Hypothalamus (tissue), 51 donors: ENCODE measurements around the gene CAMKMT.

Source experiments
- DNase-seq, 51 donors: peaks; one replicate each; lab custom pipeline; 2025; lab: John Stamatoyannopoulos, UW

Gene CAMKMT

GRCh38 chr2:44635725-44636124 is 274.0 kb downstream of the CAMKMT start:
- DNase-seq = no peak

- no peak for DNase-seq
These were observed 276.9 kb downstream of the CAMKMT start for GRCh38 chr2:44638649-44639048.

- DNase-seq = no peak
These were observed 277.7 kb downstream of the CAMKMT start for GRCh38 chr2:44639399-44639798.

- no peak for DNase-seq
These were observed 280.5 kb downstream of the CAMKMT start for GRCh38 chr2:44642123-44642857.

- DNase-seq = no peak
These were observed 284.2 kb downstream of the CAMKMT start for GRCh38 chr2:44645937-44646336.

GRCh38 chr2:44649381-44649780 is 287.6 kb downstream of the CAMKMT start:
- no peak for DNase-seq

- DNase-seq = no peak
These were observed 289.0 kb downstream of the CAMKMT start for GRCh38 chr2:44650796-44651195.

GRCh38 chr2:44651974-44652373 is 290.2 kb downstream of the CAMKMT start:
- no peak for DNase-seq

- no peak for DNase-seq
These were observed 291.0 kb downstream of the CAMKMT start for GRCh38 chr2:44652701-44653100.

- no peak for DNase-seq
These were observed 293.7 kb downstream of the CAMKMT start for GRCh38 chr2:44655401-44655864.

- no peak for DNase-seq
These were observed 294.7 kb downstream of the CAMKMT start for GRCh38 chr2:44656460-44656859.

- DNase-seq = no peak
These were observed 301.8 kb downstream of the CAMKMT start for GRCh38 chr2:44663471-44664073.

GRCh38 chr2:44668336-44668735 is 306.6 kb downstream of the CAMKMT start:
- DNase-seq = no peak

- DNase-seq = no peak
These were observed 309.5 kb downstream of the CAMKMT start for GRCh38 chr2:44671276-44671675.

- no peak for DNase-seq
These were observed 310.2 kb downstream of the CAMKMT start for GRCh38 chr2:44671916-44672315.

- DNase-seq = peak in 8 of 51 donors; percentile 1 to 33 (median 6)
These were observed 310.7 kb downstream of the CAMKMT start for GRCh38 chr2:44672431-44672830.

- no peak for DNase-seq
These were observed 312.9 kb downstream of the CAMKMT start for GRCh38 chr2:44674473-44675284.

GRCh38 chr2:44676379-44676778 is 314.6 kb downstream of the CAMKMT start:
- DNase-seq = no peak

GRCh38 chr2:44679584-44679983 is 317.8 kb downstream of the CAMKMT start:
- no peak for DNase-seq

- no peak for DNase-seq
These were observed 318.2 kb downstream of the CAMKMT start for GRCh38 chr2:44679990-44680389.

- no peak for DNase-seq
These were observed 318.8 kb downstream of the CAMKMT start for GRCh38 chr2:44680424-44680971.
